Suprapubic skin (tissue), 4 donors: ENCODE measurements around the gene HOXA1. TPM values are rescaled to one million over a fixed set of nuclear protein-coding genes. Genes with fewer than 3 reads are reported as not detected.
A peak's percentile ranks its signal among the peaks of the same experiment; 100 is the strongest.

ENCODE experiments used
- DNase-seq, 2 donors: peaks; one replicate each; pipeline ENCODE4 v3.0.0-alpha.2; 2019; ENCODE audit warnings: low spot score in 2 of 2
- H3K27ac ChIP-seq: fragments of 200-600 bp; sonication (generic); one replicate; pipeline ENCODE4 v1.5.1; 2019
- H3K27me3 ChIP-seq: fragments of 200-600 bp; sonication (generic); one replicate; pipeline ENCODE4 v1.5.1; 2019
- H3K36me3 ChIP-seq: fragments of 200-600 bp; sonication (generic); one replicate; pipeline ENCODE4 v1.5.1; 2019
- H3K4me1 ChIP-seq: fragments of 200-600 bp; sonication (generic); one replicate; pipeline ENCODE4 v1.5.1; 2019
- H3K4me3 ChIP-seq: fragments of 200-600 bp; sonication (generic); one replicate; pipeline ENCODE4 v1.5.1; 2019; ENCODE audit warnings: mild to moderate bottlenecking
- H3K9me3 ChIP-seq: fragments of 200-600 bp; sonication (generic); one replicate; pipeline ENCODE4 v1.5.1; 2019
- EP300 ChIP-seq: sonication (generic); formaldehyde crosslinking; IDR thresholded peaks from one replicate; pipeline ENCODE4 v1.6.1; 2017; ENCODE audit warnings: antibody characterized with exemption
- POLR2A ChIP-seq, 2 donors: fragments of 450-650 bp; IDR thresholded peaks; one replicate each; pipeline ENCODE4 v1.6.1; 2017; ENCODE audit warnings: antibody characterized with exemption in 2 of 2, mild to moderate bottlenecking in 2 of 2, moderate library complexity in 2 of 2
- POLR2AphosphoS5 ChIP-seq, 3 donors: sonication (generic); formaldehyde crosslinking; IDR thresholded peaks; one replicate each; pipeline ENCODE4 v1.6.1; 2017; ENCODE audit warnings: antibody characterized with exemption in 3 of 3
- WGBS: methylation state at CpG from one replicate; pipeline ENCODE4 v1.1.5; 2018; 5-methylcytosine and 5-hydroxymethylcytosine counted together
- total RNA-seq, 4 donors: library from RNA; depleted of rRNA; stranded (reverse); fragments of >200 nt; gene quantifications; one replicate each; pipeline ENCODE4 v1.1.0, GENCODE V29; 2016
- TF ChIP-seq, protein P1 (sequence below), 2 donors: fragments of 200-600 bp in 1 of 2; fragments of 450-650 bp in 1 of 2; sonication (generic) in 1 of 2; IDR thresholded peaks; one replicate each; pipeline ENCODE4 v1.5.1; 2016 to 2019; ENCODE audit warnings: antibody characterized with exemption in 2 of 2, mild to moderate bottlenecking in 1 of 2, moderate library complexity in 1 of 2

Gene HOXA1
- total RNA-seq, 4 donors from 2014 or later, result 2.5 to 4.0 (median 3.1) TPM

DNA sequence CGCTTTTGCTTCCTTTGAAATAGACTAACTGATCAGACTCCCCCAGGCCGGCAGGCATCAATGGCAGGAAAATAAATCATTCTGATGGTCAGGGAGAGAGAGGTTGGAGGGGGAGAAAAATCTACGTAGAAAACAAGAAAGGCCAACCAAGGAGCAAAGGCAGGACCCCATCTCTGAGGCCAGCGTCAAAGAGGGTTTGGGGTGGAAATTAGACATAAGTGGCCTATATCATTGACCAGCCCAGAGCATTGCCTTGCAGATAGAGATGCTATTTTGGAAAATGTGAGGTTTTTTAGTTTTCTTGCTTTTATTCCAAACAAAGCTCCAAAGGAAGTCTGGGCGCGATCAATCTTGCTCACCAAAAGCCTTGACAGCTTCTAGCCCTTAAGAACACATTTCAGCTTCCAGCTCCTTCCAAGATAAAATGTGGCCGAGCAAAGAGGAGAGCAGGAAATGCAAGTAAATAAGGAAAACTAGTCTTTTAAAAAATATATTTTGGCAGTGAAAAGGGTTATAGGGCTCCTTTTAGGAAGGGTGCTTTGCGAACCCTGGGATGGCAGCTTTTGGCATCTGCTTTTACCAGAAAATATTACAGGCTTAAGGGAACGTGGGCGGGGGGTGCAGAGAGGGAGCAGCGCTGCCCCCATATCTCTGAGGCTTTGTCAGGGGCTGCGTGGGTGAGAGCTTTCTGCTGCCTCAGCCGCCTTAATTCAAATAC, 8.7 kb upstream of the HOXA1 start:
- Histone ChIP-seq H3K4me1 (peaks cover 23% of the 10 kb centered on the region), H3K27me3 (no peaks in the 10 kb centered on the region), H3K4me3 (no peak overlapping the region), H3K9me3 (no peaks in the 10 kb centered on the region), H3K27ac (no peak overlapping the region), H3K36me3 (peaks cover 4% of the 10 kb centered on the region)
- WGBS, result 83% methylated on average over 13 of the region's 13 CpGs
- DNase-seq, result no peak
- no peak for TF ChIP-seq POLR2A (IDR thresholded peaks at IDR 0.05)
- TF ChIP-seq POLR2AphosphoS5 (IDR thresholded peaks at IDR 0.05), result no peak
- TF ChIP-seq EP300, result no peak
- TF ChIP-seq, protein P1, sequence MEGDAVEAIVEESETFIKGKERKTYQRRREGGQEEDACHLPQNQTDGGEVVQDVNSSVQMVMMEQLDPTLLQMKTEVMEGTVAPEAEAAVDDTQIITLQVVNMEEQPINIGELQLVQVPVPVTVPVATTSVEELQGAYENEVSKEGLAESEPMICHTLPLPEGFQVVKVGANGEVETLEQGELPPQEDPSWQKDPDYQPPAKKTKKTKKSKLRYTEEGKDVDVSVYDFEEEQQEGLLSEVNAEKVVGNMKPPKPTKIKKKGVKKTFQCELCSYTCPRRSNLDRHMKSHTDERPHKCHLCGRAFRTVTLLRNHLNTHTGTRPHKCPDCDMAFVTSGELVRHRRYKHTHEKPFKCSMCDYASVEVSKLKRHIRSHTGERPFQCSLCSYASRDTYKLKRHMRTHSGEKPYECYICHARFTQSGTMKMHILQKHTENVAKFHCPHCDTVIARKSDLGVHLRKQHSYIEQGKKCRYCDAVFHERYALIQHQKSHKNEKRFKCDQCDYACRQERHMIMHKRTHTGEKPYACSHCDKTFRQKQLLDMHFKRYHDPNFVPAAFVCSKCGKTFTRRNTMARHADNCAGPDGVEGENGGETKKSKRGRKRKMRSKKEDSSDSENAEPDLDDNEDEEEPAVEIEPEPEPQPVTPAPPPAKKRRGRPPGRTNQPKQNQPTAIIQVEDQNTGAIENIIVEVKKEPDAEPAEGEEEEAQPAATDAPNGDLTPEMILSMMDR (IDR thresholded peaks at IDR 0.05), result no peak

DNA sequence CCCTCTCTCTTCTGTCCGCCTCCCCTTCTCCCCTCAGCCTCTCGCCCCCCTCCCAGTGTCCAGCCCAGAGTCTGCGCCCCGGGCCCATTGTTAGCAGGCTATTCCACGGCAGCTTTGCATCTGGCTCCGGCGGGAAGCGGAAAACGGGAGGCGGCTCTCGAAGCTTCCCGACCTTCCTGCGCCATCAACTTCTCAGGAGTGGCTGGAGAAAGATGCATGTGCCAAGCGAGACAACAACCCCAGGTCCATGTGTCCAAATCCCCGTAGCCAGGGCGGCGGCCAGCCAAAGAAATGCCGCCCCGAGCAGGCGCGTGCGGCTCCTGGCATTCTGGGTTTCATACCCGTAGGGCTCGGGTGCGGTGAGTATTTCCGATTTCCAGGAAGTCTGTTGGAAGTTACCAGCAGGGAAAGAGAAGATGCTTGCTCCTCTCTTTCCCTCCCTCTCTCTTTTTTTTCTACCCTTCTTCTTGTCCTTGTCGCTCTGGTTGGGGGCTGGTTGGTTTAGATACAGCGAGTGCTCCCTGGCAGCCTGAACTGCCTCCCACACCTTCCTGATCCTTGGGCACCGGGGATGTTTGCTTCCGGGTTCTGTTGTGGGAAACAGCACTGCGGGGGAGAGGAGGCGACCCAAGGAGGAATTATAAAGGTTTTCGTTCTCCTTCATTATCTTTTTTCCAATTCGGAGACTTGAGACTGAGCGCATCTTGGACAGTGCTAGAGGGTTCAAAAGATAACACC, 7.9 kb upstream of the HOXA1 start:
- peaks cover 4% of the 10 kb centered on the region for H3K36me3 ChIP-seq
- H3K9me3 ChIP-seq, result no peaks in the 10 kb centered on the region
- H3K27me3 ChIP-seq, result no peaks in the 10 kb centered on the region
- no peak for DNase-seq
- no peak overlapping the region for H3K27ac ChIP-seq
- peak overlapping the region; percentile 53 for H3K4me3 ChIP-seq
- 56% methylated on average over 35 of the region's 35 CpGs for WGBS
- TF ChIP-seq EP300, result no peak
- TF ChIP-seq, protein P1 (IDR thresholded peaks at IDR 0.05), result no peak
- no peak for TF ChIP-seq POLR2AphosphoS5 (IDR thresholded peaks at IDR 0.05)
- no peak for TF ChIP-seq POLR2A (IDR thresholded peaks at IDR 0.05)
- H3K4me1 ChIP-seq, result peaks cover 30% of the 10 kb centered on the region

DNA sequence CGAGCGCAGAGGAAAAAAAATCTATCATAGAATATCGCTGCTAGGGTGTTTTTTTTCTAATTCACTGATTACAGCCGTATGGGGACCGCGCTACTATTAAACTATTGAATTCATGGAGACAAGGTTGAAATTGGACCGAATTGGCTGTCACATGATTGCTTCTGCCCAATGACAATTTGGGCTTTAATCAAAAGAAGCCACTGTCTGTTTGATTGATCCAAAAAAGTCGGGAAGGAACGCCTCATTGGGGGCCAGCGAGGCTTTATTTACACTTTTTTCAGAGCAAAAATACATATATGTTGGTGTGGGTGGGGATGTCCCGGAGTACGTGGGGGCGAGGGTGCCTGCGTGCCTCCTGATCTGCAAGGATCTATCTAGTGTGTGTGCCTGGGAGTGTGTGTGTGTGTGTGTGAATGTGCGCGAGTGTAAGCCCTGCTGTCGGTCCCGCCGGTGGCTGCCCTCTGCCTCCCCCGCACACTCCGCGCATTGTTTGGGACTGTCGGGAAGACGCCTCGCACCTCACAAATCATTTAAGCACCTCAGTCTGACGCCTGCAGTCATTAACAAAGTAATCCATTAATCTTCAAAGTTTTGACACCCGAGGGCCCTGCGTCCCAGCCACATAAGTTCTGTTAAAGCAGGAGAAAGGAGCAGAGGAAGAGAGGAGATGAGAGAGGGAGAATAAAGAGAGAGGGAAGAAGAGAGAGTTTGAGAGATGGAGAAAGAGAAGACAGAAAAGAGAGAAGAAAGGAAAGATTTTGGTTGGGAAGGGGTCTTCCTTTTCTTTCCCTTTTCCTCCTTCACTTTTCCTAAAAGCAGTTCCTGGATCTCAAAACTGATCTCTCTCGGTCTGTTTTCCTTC, 7.0 kb upstream of the HOXA1 start, which contains the start of gene HOXA2:
Gene HOXA2 (minus strand): TSS at position 103 of the 862 bp plus-strand sequence. CDS start 183 bp downstream, outside the sequence.
- TF ChIP-seq POLR2AphosphoS5 (IDR thresholded peaks at IDR 0.05) (no peak), POLR2A (IDR thresholded peaks at IDR 0.05) (no peak), EP300 (no peak)
- TF ChIP-seq, protein P1 (IDR thresholded peaks at IDR 0.05), result no peak
- no peak for DNase-seq
- H3K36me3 ChIP-seq, result peaks cover under 1% of the 10 kb centered on the region
- no peaks in the 10 kb centered on the region for H3K27me3 ChIP-seq
- peaks cover 38% of the 10 kb centered on the region for H3K4me1 ChIP-seq
- 13% methylated on average over 29 of the region's 29 CpGs for WGBS
- no peaks in the 10 kb centered on the region for H3K9me3 ChIP-seq
- peak within 1 kb of the TSS; percentile 66 for H3K27ac ChIP-seq
- H3K4me3 ChIP-seq, result peak within 1 kb of the TSS; percentile 53

DNA sequence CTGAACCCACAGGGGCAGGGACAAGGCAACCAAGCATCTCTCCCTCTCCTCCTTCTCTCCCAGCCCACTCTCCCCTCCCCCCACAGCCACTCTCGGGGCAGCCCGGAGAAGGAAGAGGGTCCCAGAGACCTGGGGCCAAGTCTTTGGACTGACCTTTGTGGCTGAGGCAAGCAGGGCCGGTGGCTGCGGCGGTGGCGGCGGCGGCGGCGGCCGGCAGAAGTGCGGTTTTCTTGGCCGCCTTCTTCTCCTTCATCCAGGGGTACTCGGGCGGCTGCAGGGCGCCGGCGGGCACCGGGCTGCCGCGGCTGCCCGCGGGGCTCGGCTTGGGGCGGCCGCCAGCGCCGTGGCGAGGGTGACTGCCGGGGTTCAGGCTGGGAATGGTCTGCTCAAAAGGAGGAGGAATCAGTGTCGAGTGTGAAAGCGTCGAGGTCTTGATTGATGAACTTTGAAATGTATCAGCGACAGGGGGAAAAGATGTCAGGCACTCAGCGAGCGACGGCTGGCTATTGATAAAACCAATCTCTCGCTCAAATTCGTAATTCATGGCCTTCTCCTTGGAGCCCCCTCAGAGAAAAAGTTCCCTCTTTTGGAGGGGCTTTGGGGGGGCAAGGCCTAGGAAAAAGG, 6.3 kb upstream of the HOXA1 start:
- no peaks in the 10 kb centered on the region for H3K9me3 ChIP-seq
- TF ChIP-seq POLR2AphosphoS5 (IDR thresholded peaks at IDR 0.05), result no peak
- TF ChIP-seq, protein P1 (IDR thresholded peaks at IDR 0.05), result no peak
- TF ChIP-seq EP300, result no peak
- TF ChIP-seq POLR2A (IDR thresholded peaks at IDR 0.05), result no peak
- no peaks in the 10 kb centered on the region for H3K27me3 ChIP-seq
- no peak for DNase-seq
- 18% methylated on average over 38 of the region's 39 CpGs for WGBS
- H3K27ac ChIP-seq, result peak overlapping the region; percentile 66
- H3K36me3 ChIP-seq, result no peaks in the 10 kb centered on the region
- peaks cover 46% of the 10 kb centered on the region for H3K4me1 ChIP-seq
- H3K4me3 ChIP-seq, result peak overlapping the region; percentile 53
